Activated T-helper 17 cell treated with anti-CD3 and anti-CD28 coated beads, Interleukin-2, amount 50 U/mL, for 72 hours (primary cell): Measurements from ENCODE around the gene MRPS7. TPM values are rescaled to one million over a fixed set of nuclear protein-coding genes. Genes with fewer than 3 reads are reported as not detected.
A peak's percentile ranks its signal among the peaks of the same experiment; 100 is the strongest.
"Not testable (repeated sequence)": the region's sequence is repeated elsewhere in the genome, so short reads cannot be mapped to it uniquely, and the experiment has no call there.

Experiments
- ATAC-seq: fragments of 150-1000 bp; cut with Tn5 transposase; replicated peaks from 2 replicates; pipeline ENCODE4 v1.10.0; 2021; ENCODE audit warnings: mild to moderate bottlenecking, moderate library complexity
- H3K27ac Mint-ChIP-seq: one replicate; pipeline ENCODE4 v1.8.0; 2022; ENCODE audit warnings: mixed read lengths
- H3K27me3 Mint-ChIP-seq: one replicate; pipeline ENCODE4 v1.8.0; 2022; ENCODE audit warnings: mixed read lengths
- H3K36me3 Mint-ChIP-seq: one replicate; pipeline ENCODE4 v1.8.0; 2022; ENCODE audit warnings: low read depth, mild to moderate bottlenecking, mixed read lengths
- H3K4me1 Mint-ChIP-seq: one replicate; pipeline ENCODE4 v1.8.0; 2022; ENCODE audit warnings: mixed read lengths
- H3K4me3 Mint-ChIP-seq: one replicate; pipeline ENCODE4 v1.8.0; 2022; ENCODE audit warnings: mild to moderate bottlenecking, mixed read lengths
- H3K9me3 Mint-ChIP-seq: one replicate; pipeline ENCODE4 v1.8.0; 2022; ENCODE audit warnings: mixed read lengths
- total RNA-seq, 2 donors: library from RNA; stranded (reverse); gene quantifications; one replicate each; pipeline ENCODE4 v1.2.3, GENCODE V29; 2022

MRPS7 gene
- total RNA-seq, 2 donors from 2014 or later = 53.6 to 83.2 TPM

- peaks cover 52% of the 10 kb centered on the region for H3K4me1 Mint-ChIP-seq
- H3K27ac Mint-ChIP-seq = peak overlapping the region; percentile 77
- not testable (repeated sequence) for H3K27me3 Mint-ChIP-seq, H3K9me3 Mint-ChIP-seq, ATAC-seq, H3K4me3 Mint-ChIP-seq
- peaks cover 37% of the 10 kb centered on the region for H3K36me3 Mint-ChIP-seq
Observed at GRCh38 chr17:75257228-75257627, 4.5 kb upstream of the MRPS7 start.

GRCh38 chr17:75260641-75261335 lies 891 bp upstream of the MRPS7 start:
- ATAC-seq = peak; percentile 72
- no peaks in the 10 kb centered on the region for H3K27me3 Mint-ChIP-seq
- peak overlapping the region; percentile 100 for H3K27ac Mint-ChIP-seq
- peak overlapping the region; percentile 98 for H3K4me3 Mint-ChIP-seq
- H3K9me3 Mint-ChIP-seq = no peaks in the 10 kb centered on the region
- H3K36me3 Mint-ChIP-seq = peaks cover 67% of the 10 kb centered on the region
- H3K4me1 Mint-ChIP-seq = peaks cover 23% of the 10 kb centered on the region

- Mint-ChIP-seq H3K27ac (peak overlapping the region; percentile 100), H3K4me3 (peak overlapping the region; percentile 98)
Observed at GRCh38 chr17:75262112-75262606, 480 bp downstream of the MRPS7 start.

GRCh38 chr17:75263055-75263454 lies 1.4 kb downstream of the MRPS7 start:
- H3K9me3 Mint-ChIP-seq = no peaks in the 10 kb centered on the region
- H3K27ac Mint-ChIP-seq = peak overlapping the region; percentile 100
- no peak for ATAC-seq
- no peaks in the 10 kb centered on the region for H3K27me3 Mint-ChIP-seq
- peaks cover 82% of the 10 kb centered on the region for H3K36me3 Mint-ChIP-seq
- H3K4me3 Mint-ChIP-seq = peak overlapping the region; percentile 98
- H3K4me1 Mint-ChIP-seq = peaks cover 6% of the 10 kb centered on the region

More at GRCh38 chr17:75262112-75262606, 480 bp downstream of the MRPS7 start:
- H3K36me3 Mint-ChIP-seq = peaks cover 81% of the 10 kb centered on the region
- peaks cover 9% of the 10 kb centered on the region for H3K4me1 Mint-ChIP-seq
- H3K27me3 Mint-ChIP-seq = no peaks in the 10 kb centered on the region
- H3K9me3 Mint-ChIP-seq = no peaks in the 10 kb centered on the region
- peak; percentile 7 for ATAC-seq

GRCh38 chr17:75265614-75266315 lies 4.1 kb downstream of the MRPS7 start:
- Mint-ChIP-seq H3K27me3 (no peaks in the 10 kb centered on the region), H3K4me3 (no peak overlapping the region), H3K4me1 (peaks cover 5% of the 10 kb centered on the region), H3K27ac (no peak overlapping the region), H3K9me3 (no peaks in the 10 kb centered on the region), H3K36me3 (peaks cover 65% of the 10 kb centered on the region)
- no peak for ATAC-seq

GRCh38 chr17:75266316-75267152 lies 4.9 kb downstream of the MRPS7 start:
- Mint-ChIP-seq H3K4me1 (peaks cover 5% of the 10 kb centered on the region), H3K27me3 (no peaks in the 10 kb centered on the region), H3K9me3 (no peaks in the 10 kb centered on the region), H3K36me3 (peaks cover 58% of the 10 kb centered on the region), H3K4me3 (no peak overlapping the region), H3K27ac (no peak overlapping the region)
- no peak for ATAC-seq

GRCh38 chr17:75267153-75267410 lies 5.4 kb downstream of the MRPS7 start:
- ATAC-seq = no peak
- H3K27ac Mint-ChIP-seq = no peak overlapping the region
- H3K36me3 Mint-ChIP-seq = peaks cover 58% of the 10 kb centered on the region
- no peaks in the 10 kb centered on the region for H3K9me3 Mint-ChIP-seq
- peaks cover 10% of the 10 kb centered on the region for H3K4me1 Mint-ChIP-seq
- H3K27me3 Mint-ChIP-seq = no peaks in the 10 kb centered on the region
- H3K4me3 Mint-ChIP-seq = no peak overlapping the region

GRCh38 chr17:75267411-75268232 lies 5.9 kb downstream of the MRPS7 start:
- no peak overlapping the region for H3K4me3 Mint-ChIP-seq
- no peak for ATAC-seq
- no peaks in the 10 kb centered on the region for H3K9me3 Mint-ChIP-seq
- peaks cover 56% of the 10 kb centered on the region for H3K36me3 Mint-ChIP-seq
- peaks cover 12% of the 10 kb centered on the region for H3K4me1 Mint-ChIP-seq
- no peak overlapping the region for H3K27ac Mint-ChIP-seq
- H3K27me3 Mint-ChIP-seq = no peaks in the 10 kb centered on the region

GRCh38 chr17:75269844-75270217 lies 8.2 kb downstream of the MRPS7 start:
- Mint-ChIP-seq H3K36me3 (peaks cover 56% of the 10 kb centered on the region), H3K9me3 (no peaks in the 10 kb centered on the region), H3K4me1 (peaks cover 16% of the 10 kb centered on the region), H3K4me3 (peak overlapping the region; percentile 87), H3K27me3 (no peaks in the 10 kb centered on the region), H3K27ac (peak overlapping the region; percentile 74)
- ATAC-seq = peak; percentile 5

- H3K36me3 Mint-ChIP-seq = peaks cover 56% of the 10 kb centered on the region
- peaks cover 19% of the 10 kb centered on the region for H3K4me1 Mint-ChIP-seq
- H3K9me3 Mint-ChIP-seq = no peaks in the 10 kb centered on the region
- no peaks in the 10 kb centered on the region for H3K27me3 Mint-ChIP-seq
- peak; percentile 61 for ATAC-seq
- peak overlapping the region; percentile 87 for H3K4me3 Mint-ChIP-seq
- peak overlapping the region; percentile 74 for H3K27ac Mint-ChIP-seq
Observed at GRCh38 chr17:75270218-75270965, 8.7 kb downstream of the MRPS7 start.

GRCh38 chr17:75270966-75271232 lies 9.2 kb downstream of the MRPS7 start, which contains the start of gene MIF4GD:
Gene MIF4GD (minus strand): TSS chr17:75271231. CDS start chr17:75270195, 1,036 bp downstream.
- H3K4me3 Mint-ChIP-seq = peak within 1 kb of the TSS; percentile 87
- peak within 1 kb of the TSS; percentile 79 for H3K27ac Mint-ChIP-seq
- no peaks in the 10 kb centered on the region for H3K27me3 Mint-ChIP-seq
- ATAC-seq = no peak
- peaks cover 20% of the 10 kb centered on the region for H3K4me1 Mint-ChIP-seq
- H3K9me3 Mint-ChIP-seq = no peaks in the 10 kb centered on the region
- H3K36me3 Mint-ChIP-seq = peaks cover 54% of the 10 kb centered on the region

- no peaks in the 10 kb centered on the region for H3K27me3 Mint-ChIP-seq
- H3K27ac Mint-ChIP-seq = peak overlapping the region; percentile 79
- no peaks in the 10 kb centered on the region for H3K9me3 Mint-ChIP-seq
- peaks cover 20% of the 10 kb centered on the region for H3K4me1 Mint-ChIP-seq
- H3K4me3 Mint-ChIP-seq = peak overlapping the region; percentile 79
- ATAC-seq = peak; percentile 82
- H3K36me3 Mint-ChIP-seq = peaks cover 52% of the 10 kb centered on the region
Observed at GRCh38 chr17:75271233-75271954, 9.7 kb downstream of the MRPS7 start.
